ENCODE measurements around the gene MYO1D. TPM values are rescaled to one million over a fixed set of nuclear protein-coding genes. Genes with fewer than 3 reads are reported as not detected.

Gene MYO1D
- total and polyA plus RNA-seq, 2 donors (not counting 3 experiments of a cell fraction or from before 2014, with no cell fraction given) = 37.8 to 85.5 TPM

- DNase-seq (ENCODE audit: low read depth, low spot score) (no peak), FAIRE-seq (no peak)
- Histone ChIP-seq H2AFZ (ENCODE audit: low read depth, low read length) (no peak overlapping the region), H3K27ac (ENCODE audit: insufficient read depth, low read depth, low read length) (no peak overlapping the region), H3K9me1 (replicated peaks; ENCODE audit: control insufficient read depth, extremely low read depth, insufficient read depth, low read length) (no peaks in the 10 kb centered on the region), H3K9ac (replicated peaks; ENCODE audit: extremely low read depth, insufficient read depth, low read length) (no peak overlapping the region), H3K4me3 (replicated peaks in 1 of 3; ENCODE audit: insufficient read depth in 1 of 3, low read depth in 1 of 3, low read length in 3 of 3) (no peak overlapping the region), H4K20me1 (replicated peaks; ENCODE audit: control insufficient read depth, extremely low read depth, insufficient read depth, low read length) (no peaks in the 10 kb centered on the region), H3K79me2 (ENCODE audit: control insufficient read depth, insufficient read depth, low read length) (no peaks in the 10 kb centered on the region), H3K36me3 (ENCODE audit: control insufficient read depth in 2 of 2, extremely low read depth in 1 of 2, insufficient read depth in 2 of 2, low read length in 2 of 2) (no peaks in the 10 kb centered on the region), H3K4me2 (ENCODE audit: insufficient read depth, low read length) (no peak overlapping the region), H3K9me3 (replicated peaks; ENCODE audit: control insufficient read depth, insufficient read depth, low read length) (no peaks in the 10 kb centered on the region), H3K4me1 (ENCODE audit: control insufficient read depth, extremely low read depth, insufficient read depth, low read length) (no peaks in the 10 kb centered on the region), H3K27me3 (ENCODE audit: control insufficient read depth in 2 of 2, insufficient read depth in 2 of 2, low read length in 2 of 2) (no peaks in the 10 kb centered on the region)
- dilution Hi-C loops (cut with MboI; ENCODE audit: extremely low pct_ligation_motif_present, low sequenced_read_pairs) (no loop called here), intact Hi-C loops (cut with micrococcal nuclease) (loop anchor here (1.0 kb wide), 1 partner anchor 11 kb away; no protein-coding TSS in a partner anchor)
- CTCF ChIA-PET = no interaction called here
- no TSS peak for BruUV-seq (replicated peaks)
- TF ChIP-seq MAX (IDR thresholded peaks at IDR 0.05; ENCODE audit: insufficient read depth, insufficient read length) (no peak), POLR2A (IDR thresholded peaks at IDR 0.05; ENCODE audit: low read depth, low read length) (no peak), JUN (IDR thresholded peaks at IDR 0.05; ENCODE audit: borderline replicate concordance, insufficient read depth, insufficient read length, low read depth) (no peak), GATA2 (IDR thresholded peaks at IDR 0.05; ENCODE audit: insufficient read depth, insufficient read length, low read depth, low read length) (no peak), MYC (IDR thresholded peaks at IDR 0.05; ENCODE audit: low read depth, low read length) (no peak), POLR2AphosphoS5 (IDR thresholded peaks at IDR 0.05; ENCODE audit: insufficient read depth, low read depth, low read length) (no peak), CTCF (IDR thresholded peaks at IDR 0.05; ENCODE audit: extremely low read depth in 1 of 2, insufficient read depth in 1 of 2, low read depth in 1 of 2, low read length in 2 of 2) (no peak), FOS (IDR thresholded peaks at IDR 0.05; ENCODE audit: borderline replicate concordance, insufficient read depth, low read length) (no peak), EZH2 (IDR thresholded peaks at IDR 0.05; ENCODE audit: borderline replicate concordance, low read depth, low read length, severe bottlenecking) (no peak)
- POLR2A ChIA-PET = no interaction called here
These were observed 242.8 kb downstream of the MYO1D start for GRCh38 chr17:32634167-32634566.
